ENCODE results near the gene CCDC112.

CCDC112 gene

GRCh38 chr5:115243412-115243811, 53.0 kb downstream of the CCDC112 start:
- DNase-seq (ENCODE audit: low read depth), result peak; percentile 51
- no peak overlapping the region for H3K4me3 ChIP-seq (ENCODE audit: low read length)
- TF ChIP-seq, protein P1, sequence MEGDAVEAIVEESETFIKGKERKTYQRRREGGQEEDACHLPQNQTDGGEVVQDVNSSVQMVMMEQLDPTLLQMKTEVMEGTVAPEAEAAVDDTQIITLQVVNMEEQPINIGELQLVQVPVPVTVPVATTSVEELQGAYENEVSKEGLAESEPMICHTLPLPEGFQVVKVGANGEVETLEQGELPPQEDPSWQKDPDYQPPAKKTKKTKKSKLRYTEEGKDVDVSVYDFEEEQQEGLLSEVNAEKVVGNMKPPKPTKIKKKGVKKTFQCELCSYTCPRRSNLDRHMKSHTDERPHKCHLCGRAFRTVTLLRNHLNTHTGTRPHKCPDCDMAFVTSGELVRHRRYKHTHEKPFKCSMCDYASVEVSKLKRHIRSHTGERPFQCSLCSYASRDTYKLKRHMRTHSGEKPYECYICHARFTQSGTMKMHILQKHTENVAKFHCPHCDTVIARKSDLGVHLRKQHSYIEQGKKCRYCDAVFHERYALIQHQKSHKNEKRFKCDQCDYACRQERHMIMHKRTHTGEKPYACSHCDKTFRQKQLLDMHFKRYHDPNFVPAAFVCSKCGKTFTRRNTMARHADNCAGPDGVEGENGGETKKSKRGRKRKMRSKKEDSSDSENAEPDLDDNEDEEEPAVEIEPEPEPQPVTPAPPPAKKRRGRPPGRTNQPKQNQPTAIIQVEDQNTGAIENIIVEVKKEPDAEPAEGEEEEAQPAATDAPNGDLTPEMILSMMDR (conservative IDR thresholded peaks at IDR 0.05; ENCODE audit: low read length), result no peak

- no peak overlapping the region for H3K4me3 ChIP-seq (ENCODE audit: low read length)
- no peak for DNase-seq (ENCODE audit: low read depth)
- TF ChIP-seq, protein P1 (conservative IDR thresholded peaks at IDR 0.05; ENCODE audit: low read length), result no peak
Observed at GRCh38 chr5:115241881-115242642, 54.4 kb downstream of the CCDC112 start.

GRCh38 chr5:115237066-115237465, 59.4 kb downstream of the CCDC112 start:
- TF ChIP-seq, protein P1 (conservative IDR thresholded peaks at IDR 0.05; ENCODE audit: low read length), result no peak
- no peak overlapping the region for H3K4me3 ChIP-seq (ENCODE audit: low read length)
- no peak for DNase-seq (ENCODE audit: low read depth)

DNA sequence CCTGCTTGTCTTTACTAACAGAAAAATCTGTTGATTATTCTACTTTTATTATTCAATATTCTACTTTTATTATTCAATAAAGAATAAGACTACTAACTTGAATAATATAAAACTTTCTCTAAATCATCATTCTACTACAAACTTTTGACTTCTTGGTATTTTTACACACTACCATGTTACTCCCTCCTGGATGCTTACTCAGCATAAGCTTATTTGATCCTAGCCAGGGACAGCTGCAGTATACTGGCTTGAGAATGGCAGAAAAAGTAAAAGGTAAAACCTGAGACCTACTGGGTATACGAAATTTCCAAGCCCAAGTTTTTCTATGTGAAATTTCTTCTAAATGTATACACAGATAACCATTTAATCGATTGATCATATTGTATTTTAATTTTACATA, 59.9 kb downstream of the CCDC112 start:
- no peak for DNase-seq (ENCODE audit: low read depth)
- no peak overlapping the region for H3K4me3 ChIP-seq (ENCODE audit: low read length)

GRCh38 chr5:115231598-115231997, 64.9 kb downstream of the CCDC112 start:
- TF ChIP-seq, protein P1 (conservative IDR thresholded peaks at IDR 0.05; ENCODE audit: low read length), result no peak
- H3K4me3 ChIP-seq (ENCODE audit: low read length), result no peak overlapping the region
- DNase-seq (ENCODE audit: low read depth), result peak; percentile 15

More for the DNA sequence above, 59.9 kb downstream of the CCDC112 start:
- TF ChIP-seq, protein P1 (conservative IDR thresholded peaks at IDR 0.05; ENCODE audit: low read length), result no peak

- TF ChIP-seq, protein P1 (conservative IDR thresholded peaks at IDR 0.05; ENCODE audit: low read length), result no peak
Observed at GRCh38 chr5:115229606-115230005, 66.8 kb downstream of the CCDC112 start.

GRCh38 chr5:115227281-115227680, 69.2 kb downstream of the CCDC112 start:
- TF ChIP-seq, protein P1 (conservative IDR thresholded peaks at IDR 0.05; ENCODE audit: low read length), result no peak
- no peak for DNase-seq (ENCODE audit: low read depth)

More at GRCh38 chr5:115229606-115230005, 66.8 kb downstream of the CCDC112 start:
- no peak for DNase-seq (ENCODE audit: low read depth)
- H3K4me3 ChIP-seq (ENCODE audit: low read length), result no peak overlapping the region

More at GRCh38 chr5:115227281-115227680, 69.2 kb downstream of the CCDC112 start:
- H3K4me3 ChIP-seq (ENCODE audit: low read length), result no peak overlapping the region
